Neural cell (in vitro differentiated cells): ENCODE data around the gene FNDC3B.

Experiments
- EP300 ChIP-seq: fragments of 450-650 bp; conservative IDR thresholded peaks from 2 replicates; pipeline ENCODE4 v1.6.1; 2014; ENCODE audit warnings: antibody characterized with exemption, mild to moderate bottlenecking, moderate library complexity; ENCODE audit not compliant: poor library complexity, severe bottlenecking
- POLR2AphosphoS5 ChIP-seq: IDR thresholded peaks from 2 replicates; pipeline ENCODE4 v1.6.1; 2012
- RAD21 ChIP-seq: fragments of 450-650 bp; conservative IDR thresholded peaks from 2 replicates; pipeline ENCODE4 v1.6.1; 2014; ENCODE audit warnings: antibody characterized with exemption, mild to moderate bottlenecking, moderate library complexity
- TAF1 ChIP-seq: IDR thresholded peaks from 2 replicates; pipeline ENCODE4 v1.6.1; 2012; ENCODE audit warnings: low read depth
- TF ChIP-seq, protein P1 (sequence below): fragments of 450-650 bp; IDR thresholded peaks from 2 replicates; pipeline ENCODE4 v1.5.1; 2014; ENCODE audit warnings: antibody characterized with exemption, mild to moderate bottlenecking, moderate library complexity; ENCODE audit not compliant: poor library complexity, severe bottlenecking
- TF ChIP-seq, protein P2 (sequence below): IDR thresholded peaks from 2 replicates; pipeline ENCODE4 v1.6.1; 2012; ENCODE audit warnings: borderline replicate concordance

DNA sequence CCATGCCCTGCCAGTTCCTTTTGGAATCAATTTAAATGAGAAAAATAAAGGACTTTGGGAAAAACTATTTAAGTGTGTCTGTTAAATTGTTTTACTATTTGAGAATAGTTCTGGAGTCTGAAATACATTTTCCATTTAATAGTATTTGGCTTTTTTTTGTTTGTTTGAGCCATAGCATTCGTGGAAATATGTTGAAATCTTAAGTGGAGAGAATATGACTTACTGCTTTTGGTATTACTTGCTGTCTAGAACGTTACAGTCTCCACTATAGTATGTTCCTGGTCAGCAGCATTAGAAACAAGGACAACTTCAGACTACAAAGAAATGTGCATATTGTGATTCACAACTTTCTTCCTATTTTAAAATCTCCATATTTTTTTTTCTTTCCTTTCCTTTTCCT, 229.5 kb downstream of the FNDC3B start:
- TF ChIP-seq, protein P1, sequence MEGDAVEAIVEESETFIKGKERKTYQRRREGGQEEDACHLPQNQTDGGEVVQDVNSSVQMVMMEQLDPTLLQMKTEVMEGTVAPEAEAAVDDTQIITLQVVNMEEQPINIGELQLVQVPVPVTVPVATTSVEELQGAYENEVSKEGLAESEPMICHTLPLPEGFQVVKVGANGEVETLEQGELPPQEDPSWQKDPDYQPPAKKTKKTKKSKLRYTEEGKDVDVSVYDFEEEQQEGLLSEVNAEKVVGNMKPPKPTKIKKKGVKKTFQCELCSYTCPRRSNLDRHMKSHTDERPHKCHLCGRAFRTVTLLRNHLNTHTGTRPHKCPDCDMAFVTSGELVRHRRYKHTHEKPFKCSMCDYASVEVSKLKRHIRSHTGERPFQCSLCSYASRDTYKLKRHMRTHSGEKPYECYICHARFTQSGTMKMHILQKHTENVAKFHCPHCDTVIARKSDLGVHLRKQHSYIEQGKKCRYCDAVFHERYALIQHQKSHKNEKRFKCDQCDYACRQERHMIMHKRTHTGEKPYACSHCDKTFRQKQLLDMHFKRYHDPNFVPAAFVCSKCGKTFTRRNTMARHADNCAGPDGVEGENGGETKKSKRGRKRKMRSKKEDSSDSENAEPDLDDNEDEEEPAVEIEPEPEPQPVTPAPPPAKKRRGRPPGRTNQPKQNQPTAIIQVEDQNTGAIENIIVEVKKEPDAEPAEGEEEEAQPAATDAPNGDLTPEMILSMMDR = no peak
- TF ChIP-seq TAF1 (no peak), EP300 (no peak), POLR2AphosphoS5 (no peak), RAD21 (no peak)
- TF ChIP-seq, protein P2, sequence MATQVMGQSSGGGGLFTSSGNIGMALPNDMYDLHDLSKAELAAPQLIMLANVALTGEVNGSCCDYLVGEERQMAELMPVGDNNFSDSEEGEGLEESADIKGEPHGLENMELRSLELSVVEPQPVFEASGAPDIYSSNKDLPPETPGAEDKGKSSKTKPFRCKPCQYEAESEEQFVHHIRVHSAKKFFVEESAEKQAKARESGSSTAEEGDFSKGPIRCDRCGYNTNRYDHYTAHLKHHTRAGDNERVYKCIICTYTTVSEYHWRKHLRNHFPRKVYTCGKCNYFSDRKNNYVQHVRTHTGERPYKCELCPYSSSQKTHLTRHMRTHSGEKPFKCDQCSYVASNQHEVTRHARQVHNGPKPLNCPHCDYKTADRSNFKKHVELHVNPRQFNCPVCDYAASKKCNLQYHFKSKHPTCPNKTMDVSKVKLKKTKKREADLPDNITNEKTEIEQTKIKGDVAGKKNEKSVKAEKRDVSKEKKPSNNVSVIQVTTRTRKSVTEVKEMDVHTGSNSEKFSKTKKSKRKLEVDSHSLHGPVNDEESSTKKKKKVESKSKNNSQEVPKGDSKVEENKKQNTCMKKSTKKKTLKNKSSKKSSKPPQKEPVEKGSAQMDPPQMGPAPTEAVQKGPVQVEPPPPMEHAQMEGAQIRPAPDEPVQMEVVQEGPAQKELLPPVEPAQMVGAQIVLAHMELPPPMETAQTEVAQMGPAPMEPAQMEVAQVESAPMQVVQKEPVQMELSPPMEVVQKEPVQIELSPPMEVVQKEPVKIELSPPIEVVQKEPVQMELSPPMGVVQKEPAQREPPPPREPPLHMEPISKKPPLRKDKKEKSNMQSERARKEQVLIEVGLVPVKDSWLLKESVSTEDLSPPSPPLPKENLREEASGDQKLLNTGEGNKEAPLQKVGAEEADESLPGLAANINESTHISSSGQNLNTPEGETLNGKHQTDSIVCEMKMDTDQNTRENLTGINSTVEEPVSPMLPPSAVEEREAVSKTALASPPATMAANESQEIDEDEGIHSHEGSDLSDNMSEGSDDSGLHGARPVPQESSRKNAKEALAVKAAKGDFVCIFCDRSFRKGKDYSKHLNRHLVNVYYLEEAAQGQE = no peak
